IMR-90 (cell line): Measurements from ENCODE around the gene MICU1. TPM values are rescaled to one million over a fixed set of nuclear protein-coding genes. Genes with fewer than 3 reads are reported as not detected.
A peak's percentile ranks its signal among the peaks of the same experiment; 100 is the strongest.

ENCODE experiments used
- ATAC-seq: fragments of 200-7000 bp; cut with Tn5 transposase; 2 replicates; pipeline ENCODE4 v1.9.1; 2020; ENCODE audit warnings: low read depth, mild to moderate bottlenecking, moderate library complexity
- BruUV-seq: library from RNA; stranded (reverse); fragments of 400-500 nt; replicated peaks from 2 replicates; lab custom pipeline; 2021; lab: Mats Ljungman, UMichigan
- CTCF ChIA-PET: fragments of 300-600 bp; formaldehyde crosslinking; extraction: SDS; loops from one replicate; lab custom pipeline; 2021; ENCODE audit warnings: antibody characterized with exemption; lab: Yijun Ruan, JAX
- POLR2A ChIA-PET: fragments of 300-600 bp; sonication (Branson Sonifier 250); formaldehyde crosslinking; loops from one replicate; lab custom pipeline; 2022; ENCODE audit warnings: antibody characterized with exemption; ENCODE audit not compliant: unreplicated experiment; lab: Charles Lee
- DNase-seq: peaks from one replicate; pipeline ENCODE4 v3.0.0; 2013
- H2AFZ ChIP-seq: replicated peaks from 2 replicates; pipeline ENCODE3; 2013; ENCODE audit warnings: low read length, mild to moderate bottlenecking; ENCODE audit not compliant: poor library complexity
- H2AK5ac ChIP-seq: 2 replicates; pipeline ENCODE4 v1.6.1; 2013; ENCODE audit warnings: low read depth, low read length, inconsistent platforms
- H2AK9ac ChIP-seq: replicated peaks from 2 replicates; pipeline ENCODE3; 2013; ENCODE audit warnings: mild to moderate bottlenecking, low read depth, low read length, moderate library complexity; ENCODE audit not compliant: poor library complexity
- H2BK120ac ChIP-seq: 2 replicates; pipeline ENCODE4 v1.6.1; 2013; ENCODE audit warnings: low read depth, low read length, inconsistent platforms
- H2BK15ac ChIP-seq: 3 replicates; pipeline ENCODE4 v1.6.1; 2013; ENCODE audit warnings: low read depth, low read length, inconsistent platforms
- H2BK20ac ChIP-seq: 2 replicates; pipeline ENCODE4 v1.6.1; 2013; ENCODE audit warnings: low read depth, mild to moderate bottlenecking, inconsistent platforms, low read length, moderate library complexity
- H2BK5ac ChIP-seq: 2 replicates; pipeline ENCODE4 v1.6.1; 2013; ENCODE audit warnings: mild to moderate bottlenecking, low read depth, low read length, inconsistent platforms; ENCODE audit not compliant: poor library complexity, severe bottlenecking
- H3K14ac ChIP-seq: replicated peaks from 2 replicates; pipeline ENCODE4 v1.6.1; 2013; ENCODE audit warnings: low read depth, low read length, inconsistent platforms
- H3K18ac ChIP-seq: 2 replicates; pipeline ENCODE4 v1.6.1; 2013; ENCODE audit warnings: low read depth, low read length, control low read depth
- H3K23ac ChIP-seq: 2 replicates; pipeline ENCODE4 v1.6.1; 2013; ENCODE audit warnings: low read depth, low read length, inconsistent platforms
- H3K27ac ChIP-seq: 2 replicates; pipeline ENCODE4 v1.5.1; 2013; ENCODE audit warnings: mild to moderate bottlenecking, control low read depth, low read length; ENCODE audit not compliant: insufficient read depth
- H3K27me3 ChIP-seq: 2 replicates; pipeline ENCODE4 v1.6.1; 2013; ENCODE audit warnings: low read length; ENCODE audit not compliant: control insufficient read depth, insufficient read depth
- H3K36me3 ChIP-seq: 2 replicates; pipeline ENCODE4 v1.6.1; 2013; ENCODE audit warnings: low read length, mixed read lengths; ENCODE audit not compliant: control insufficient read depth, insufficient read depth
- H3K4ac ChIP-seq: 2 replicates; pipeline ENCODE4 v1.6.1; 2013; ENCODE audit warnings: low read depth, low read length, inconsistent platforms
- H3K4me1 ChIP-seq: 2 replicates; pipeline ENCODE4 v1.6.1; 2013; ENCODE audit warnings: low read length, mixed read lengths; ENCODE audit not compliant: control insufficient read depth, insufficient read depth
- H3K4me2 ChIP-seq: 2 replicates; pipeline ENCODE4 v1.6.1; 2013; ENCODE audit warnings: low read depth, mild to moderate bottlenecking, control low read depth, low read length, moderate library complexity
- H3K4me3 ChIP-seq: 2 replicates; pipeline ENCODE4 v1.5.1; 2013; ENCODE audit warnings: low read depth, mild to moderate bottlenecking, control low read depth, low read length, moderate library complexity; ENCODE audit not compliant: insufficient read depth
- H3K56ac ChIP-seq: 2 replicates; pipeline ENCODE4 v1.6.1; 2013; ENCODE audit warnings: low read length, inconsistent platforms; ENCODE audit not compliant: insufficient read depth; ENCODE audit errors: extremely low read depth
- H3K79me1 ChIP-seq, 2 experiments: 2 replicates each; pipeline ENCODE4 v1.6.1; 2013; ENCODE audit warnings: low read length in 2 of 2, inconsistent platforms in 1 of 2, low read depth in 1 of 2
- H3K9ac ChIP-seq: 2 replicates; pipeline ENCODE4 v1.6.1; 2013; ENCODE audit warnings: low read depth, low read length, control low read depth
- H3K9me1 ChIP-seq: 2 replicates; pipeline ENCODE4 v1.6.1; 2013; ENCODE audit warnings: low read length, inconsistent platforms; ENCODE audit not compliant: insufficient read depth
- H3K9me3 ChIP-seq: 2 replicates; pipeline ENCODE4 v1.6.1; 2013; ENCODE audit warnings: low read length; ENCODE audit not compliant: control insufficient read depth, insufficient read depth
- H4K20me1 ChIP-seq: 2 replicates; pipeline ENCODE4 v1.6.1; 2013; ENCODE audit warnings: low read length, inconsistent platforms; ENCODE audit not compliant: insufficient read depth
- H4K5ac ChIP-seq: 2 replicates; pipeline ENCODE4 v1.6.1; 2013; ENCODE audit warnings: mild to moderate bottlenecking, low read depth, low read length, control low read depth
- H4K8ac ChIP-seq, 2 experiments: 2 replicates each; pipeline ENCODE4 v1.6.1; 2013; ENCODE audit warnings: low read depth in 2 of 2, low read length in 2 of 2, control low read depth in 1 of 2, inconsistent platforms in 1 of 2
- H4K91ac ChIP-seq: 2 replicates; pipeline ENCODE4 v1.6.1; 2013; ENCODE audit warnings: low read depth, low read length, inconsistent platforms; ENCODE audit not compliant: insufficient read depth
- BHLHE40 ChIP-seq: fragments of 150-350 bp; IDR thresholded peaks from 2 replicates; pipeline ENCODE4 v1.6.1; 2016; ENCODE audit warnings: mild to moderate bottlenecking, low read depth, low read length
- CHD1 ChIP-seq: IDR thresholded peaks from 2 replicates; pipeline ENCODE4 v1.6.1; 2012; ENCODE audit warnings: low read depth, low read length, improper control_type of control experiment
- ELK1 ChIP-seq: fragments of 150-350 bp; IDR thresholded peaks from 2 replicates; pipeline ENCODE4 v1.6.1; 2016; ENCODE audit warnings: low read depth, mild to moderate bottlenecking, low read length, moderate library complexity, borderline replicate concordance
- MAZ ChIP-seq: IDR thresholded peaks from 2 replicates; pipeline ENCODE4 v1.6.1; 2012; ENCODE audit warnings: low read depth, mild to moderate bottlenecking, low read length, improper control_type of control experiment, moderate library complexity, borderline replicate concordance
- MXI1 ChIP-seq: IDR thresholded peaks from 2 replicates; pipeline ENCODE4 v1.6.1; 2012; ENCODE audit warnings: low read depth, mild to moderate bottlenecking, low read length, moderate library complexity, borderline replicate concordance
- RAD21 ChIP-seq: IDR thresholded peaks from 2 replicates; pipeline ENCODE4 v1.6.1; 2012; ENCODE audit warnings: low read length, improper control_type of control experiment
- RCOR1 ChIP-seq: IDR thresholded peaks from 2 replicates; pipeline ENCODE4 v1.6.1; 2012; ENCODE audit warnings: mild to moderate bottlenecking, low read length, improper control_type of control experiment; ENCODE audit not compliant: insufficient replicate concordance
- WGBS, 2 experiments: methylation state at CpG; one replicate each; pipeline versions ENCODE4 v1.1.5 to v1.1.7; 2013; ENCODE audit warnings: missing lambda C conversion rate in 2 of 2; ENCODE audit not compliant: insufficient read length in 1 of 2; ENCODE audit errors: extremely low coverage in 2 of 2; 5-methylcytosine and 5-hydroxymethylcytosine counted together
- dilution Hi-C: fragments of 300-500 bp; cut with HindIII; formaldehyde crosslinking; loops from one replicate; pipeline ENCODE4 v1.14.3; 2018; ENCODE audit warnings: low sequenced_read_pairs; ENCODE audit not compliant: unreplicated experiment
- in situ Hi-C: fragments of 300-500 bp; cut with MboI; formaldehyde crosslinking; loops from 3 replicates; pipeline ENCODE4 v1.14.3; 2019; ENCODE audit warnings: low sequenced_read_pairs, inconsistent platforms, mixed read lengths
- intact Hi-C: fragments of 100-400 bp; cut with micrococcal nuclease; formaldehyde crosslinking; loops from 2 replicates; pipeline ENCODE4 v1.10.0; 2022
- polyA plus RNA-seq, 3 experiments: library from polyadenylated mRNA; depleted of rRNA; stranded (reverse); fragments of >200 nt; gene quantifications; 2 replicates each; pipeline ENCODE4 v1.2.3, GENCODE V29; 2012; ENCODE audit warnings: low replicate concordance in 1 of 3
- total RNA-seq: library from RNA; depleted of rRNA; stranded (reverse); fragments of >200 nt; gene quantifications from 2 replicates; pipeline ENCODE4 v1.2.3, GENCODE V29; 2012

MICU1 gene
- total and polyA plus RNA-seq, 2 of the 4 experiments (the other 2 are of a cell fraction): 43.6 to 44.7 TPM

DNA sequence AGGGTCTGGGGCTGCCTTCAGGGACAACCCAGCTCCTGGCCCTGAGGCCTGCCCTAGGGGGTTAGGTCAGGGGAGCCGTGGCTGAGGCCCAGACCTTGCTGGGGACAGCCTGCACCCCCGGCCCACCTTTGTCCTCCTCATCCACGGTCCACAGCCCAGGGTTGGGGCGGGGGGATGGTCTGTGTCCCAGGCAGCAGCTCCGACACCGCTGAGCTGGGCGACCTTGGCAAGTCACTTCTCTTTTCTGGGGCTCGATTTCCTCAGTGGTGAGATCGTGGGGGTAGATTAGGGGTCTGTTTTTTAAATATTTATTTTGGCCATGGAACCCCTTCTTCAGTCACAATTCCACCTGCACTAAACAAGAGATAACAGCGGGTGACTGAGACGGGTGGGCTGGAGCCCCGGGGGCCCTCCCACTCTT, 302.1 kb downstream of the MICU1 start:
- ATAC-seq: no peak
- H3K79me1 ChIP-seq: peaks cover 0 to 20% of the 10 kb centered on the region in 2 experiments; a peak in 2 of 4 replicates
- H2AFZ ChIP-seq: no peak overlapping the region
- H3K36me3 ChIP-seq: no peaks in the 10 kb centered on the region
- no peak for DNase-seq
- no peak overlapping the region for H3K9ac ChIP-seq
- H3K4me1 ChIP-seq: peaks cover 46% of the 10 kb centered on the region
- no peaks in the 10 kb centered on the region for H3K9me3 ChIP-seq
- H2BK15ac ChIP-seq: 0 out of 3 replicates have a peak overlapping the region, but pooled peaks have one; percentile 82
- H4K20me1 ChIP-seq: no peaks in the 10 kb centered on the region
- peaks cover 21% of the 10 kb centered on the region for H3K9me1 ChIP-seq
- TF ChIP-seq RCOR1 (no peak), ELK1 (no peak), MXI1 (no peak), BHLHE40 (no peak), MAZ (no peak), RAD21 (no peak), CHD1 (no peak)
- no peaks in the 10 kb centered on the region for H3K27me3 ChIP-seq
- dilution Hi-C loops: no loop called here
- POLR2A ChIA-PET: no interaction called here
- peak overlapping the region; percentile 100 for H2AK5ac ChIP-seq
- no peak overlapping the region for H2AK9ac ChIP-seq
- no peak overlapping the region for H3K27ac ChIP-seq
- H2BK120ac ChIP-seq: peak overlapping the region; percentile 98
- CTCF ChIA-PET: no interaction called here
- H3K4me3 ChIP-seq: no peak overlapping the region
- no CpG with 5 or more reads among the region's 12 CpGs for WGBS, 2 experiments
- no peak overlapping the region for H3K23ac ChIP-seq
- H3K14ac ChIP-seq: no peak overlapping the region; the same call in 1 of the 2 replicates
- no TSS peak for BruUV-seq
- intact Hi-C loops: no loop called here
- H2BK20ac ChIP-seq: peak overlapping the region; percentile 75
- no peak overlapping the region for H3K4me2 ChIP-seq
- H4K5ac ChIP-seq: no peak overlapping the region
- in situ Hi-C loops: loop anchor here (10.0 kb wide), 1 partner anchor 359 kb away; the partner anchor contains the start of gene CHST3
- H3K56ac ChIP-seq: no peak overlapping the region
- no peak overlapping the region; the same call in 1 of the 2 replicates for H3K18ac ChIP-seq
- peak overlapping the region; percentile 98 for H3K4ac ChIP-seq
- no peak overlapping the region for H2BK5ac ChIP-seq
- H4K8ac ChIP-seq: no peak overlapping the region
- H4K91ac ChIP-seq: peak overlapping the region; percentile 99
